Measurements from ENCODE around the gene NSMCE1.
"Not testable (repeated sequence)": the region's sequence is repeated elsewhere in the genome, so short reads cannot be mapped to it uniquely, and the experiment has no call there.

Gene NSMCE1

DNA sequence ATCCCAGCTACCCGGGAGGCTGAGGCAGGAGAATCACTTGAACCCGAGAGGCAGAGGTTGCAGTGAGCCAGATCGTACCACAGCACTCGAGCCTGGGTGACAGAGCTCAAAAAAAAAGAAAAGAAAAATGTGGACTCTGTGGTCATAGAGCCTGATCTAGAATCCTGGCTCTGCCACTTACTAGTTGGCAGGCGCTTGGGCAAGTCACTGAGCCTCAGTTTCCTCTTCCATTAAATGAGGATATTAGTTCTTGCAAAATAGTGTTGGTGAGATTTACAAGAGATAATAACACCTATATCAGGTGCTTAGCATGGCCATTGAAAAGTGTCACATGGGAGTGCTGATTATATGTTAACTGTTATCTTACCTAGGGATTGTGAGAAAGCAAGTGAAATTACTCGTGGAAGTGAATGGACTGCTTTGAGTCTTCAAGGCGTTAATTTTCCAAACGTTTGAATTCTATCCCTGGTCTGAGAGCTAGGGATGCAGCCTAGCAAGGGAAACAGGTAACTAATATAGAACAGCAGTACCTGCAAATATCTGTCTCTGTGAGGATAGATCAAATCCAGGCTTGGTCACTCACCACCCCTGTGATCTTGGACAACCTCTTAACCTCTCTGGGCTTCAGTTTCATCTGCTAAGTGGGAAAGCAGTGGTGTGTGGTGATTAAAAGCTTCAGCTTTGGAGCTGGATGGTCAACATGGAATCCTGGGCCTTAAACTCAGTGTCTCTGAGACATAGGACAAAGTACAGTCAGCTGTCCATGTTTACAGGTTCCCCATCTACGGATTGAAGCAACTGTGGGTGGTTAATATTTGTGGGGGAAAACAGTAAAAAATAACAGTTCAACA lies 953 bp upstream of the NSMCE1 start:
- ATAC-seq: no peak

DNA sequence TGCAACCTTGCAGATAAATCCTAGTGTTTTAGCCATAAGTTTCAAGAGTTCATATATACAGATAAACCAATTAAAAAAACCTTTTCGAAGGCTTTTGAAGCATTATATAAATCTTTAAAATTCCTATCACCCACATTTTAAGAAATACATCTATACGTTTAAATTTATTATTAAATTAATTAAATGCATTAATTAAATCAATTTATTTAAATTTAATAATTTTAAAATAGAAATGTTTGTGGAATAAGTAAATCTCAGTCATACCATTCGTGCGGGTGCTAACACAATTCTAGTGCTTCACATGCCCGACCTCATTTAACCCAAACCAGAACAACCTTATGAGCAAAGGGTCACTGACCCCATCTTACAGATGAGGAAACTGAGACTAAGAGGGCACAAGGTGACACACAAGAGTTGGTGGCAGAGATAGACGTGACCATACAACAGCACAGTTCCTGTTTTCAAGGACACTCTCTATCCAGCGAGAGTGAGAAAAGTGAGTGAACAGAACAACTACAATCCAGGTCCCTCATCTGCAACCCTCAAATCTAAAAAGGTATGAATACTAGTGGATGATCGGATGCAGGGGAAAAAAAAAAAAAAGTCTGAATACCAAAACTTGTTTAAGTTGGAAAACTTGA lies 1.4 kb downstream of the NSMCE1 start:
- no peak for ATAC-seq

DNA sequence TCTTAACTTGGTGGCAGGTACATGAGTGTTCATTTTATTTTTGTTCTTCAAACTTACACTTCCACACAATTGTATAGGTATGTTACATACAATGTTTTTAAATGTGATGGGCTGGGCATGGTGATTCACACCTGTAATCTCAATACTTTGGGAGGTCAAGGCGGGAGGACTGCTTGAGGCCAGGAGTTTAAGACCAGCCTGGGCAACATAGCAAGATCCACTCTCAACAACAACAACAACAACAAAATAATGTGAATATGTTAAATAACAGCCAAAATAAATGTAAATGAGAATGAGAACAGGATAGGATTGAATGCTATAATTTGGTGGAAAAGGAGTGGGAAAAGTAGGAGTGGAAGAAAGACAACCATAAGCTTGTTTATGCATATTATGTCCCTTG lies 2.6 kb downstream of the NSMCE1 start:
- no peak for ATAC-seq

DNA sequence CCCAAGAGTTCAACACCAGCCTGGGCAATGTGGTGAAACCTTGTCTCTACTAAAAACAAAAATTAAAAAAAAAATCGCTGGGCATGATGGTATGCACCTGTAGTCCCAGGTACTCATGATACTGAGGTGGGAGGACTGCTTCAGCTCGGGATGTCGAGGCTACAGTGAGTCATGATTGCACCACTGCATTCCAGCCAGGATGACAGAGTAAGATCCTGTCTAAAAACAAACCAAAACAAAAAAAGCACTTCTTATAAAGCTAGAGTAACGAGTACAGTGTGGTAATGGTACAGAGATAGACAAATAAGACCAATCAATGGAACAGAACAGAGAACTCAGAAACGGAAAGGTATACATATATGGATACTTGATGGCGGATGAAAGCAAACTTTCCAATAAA lies 4.4 kb downstream of the NSMCE1 start:
- no peak for ATAC-seq

DNA sequence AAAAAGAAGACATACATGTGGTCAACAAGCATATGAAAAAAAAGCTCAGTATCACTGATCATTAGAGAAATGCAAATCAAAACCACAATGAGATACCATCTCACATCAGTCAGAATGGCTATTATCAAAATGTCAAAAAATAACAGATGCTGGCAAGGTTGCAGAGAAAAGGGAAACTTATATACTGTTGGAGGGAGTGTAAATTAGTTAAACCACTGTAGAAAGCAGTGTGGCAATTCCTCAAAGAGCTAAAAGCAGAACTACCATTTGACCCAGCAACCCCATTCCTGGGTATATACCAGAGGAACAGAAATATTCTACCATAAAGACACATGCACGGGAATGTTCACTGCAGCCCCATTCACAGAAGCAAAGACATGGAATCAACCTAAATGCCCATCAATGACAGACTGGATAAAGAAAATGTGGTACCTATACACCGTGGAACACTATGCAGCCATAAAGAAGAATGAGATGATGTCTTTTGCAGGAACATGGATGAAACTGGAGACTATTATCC lies 5.6 kb downstream of the NSMCE1 start:
- not testable (repeated sequence) for ATAC-seq

DNA sequence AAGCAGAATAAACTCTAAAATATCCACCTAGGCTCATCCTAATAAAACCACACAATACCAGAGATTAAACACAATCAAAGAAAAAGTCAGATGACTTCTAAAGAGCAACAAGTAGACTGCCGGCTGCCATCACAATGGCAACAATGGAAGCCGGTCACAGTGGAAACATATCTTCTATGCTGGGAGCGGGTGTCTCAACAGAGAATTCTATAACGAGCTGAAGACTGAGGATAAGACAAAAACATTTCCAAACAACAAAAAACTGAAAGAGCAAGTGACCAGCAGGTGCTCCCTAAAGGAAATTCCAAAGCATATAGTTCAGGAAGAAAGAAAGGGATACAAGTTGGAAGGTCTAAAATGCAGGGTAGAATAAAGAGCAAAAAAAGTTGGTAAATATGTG lies 8.9 kb downstream of the NSMCE1 start:
- no peak for ATAC-seq

DNA sequence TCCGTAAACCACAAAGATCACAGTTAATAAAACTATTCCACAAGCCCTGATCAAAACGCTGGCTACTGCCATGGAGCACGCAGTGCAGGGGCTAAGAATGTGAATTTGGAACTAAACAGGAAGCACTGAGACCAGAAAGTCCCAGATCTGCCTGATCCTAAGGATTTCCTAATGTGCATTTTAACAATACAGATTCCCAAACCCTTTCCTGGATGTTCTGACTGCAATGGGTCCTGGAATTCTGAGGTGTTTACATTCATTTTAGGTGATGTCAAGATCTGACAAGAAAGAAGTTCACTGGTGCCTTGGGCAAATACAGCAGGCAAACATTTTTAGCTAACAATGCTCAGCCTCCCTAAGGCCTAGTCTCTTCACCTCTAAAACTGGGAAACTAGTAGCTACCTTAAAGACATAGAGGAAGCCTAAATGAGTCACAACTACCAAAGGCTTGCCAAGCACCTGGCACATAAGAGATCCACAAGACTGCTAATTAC lies 10.3 kb downstream of the NSMCE1 start:
- ATAC-seq: no peak

DNA sequence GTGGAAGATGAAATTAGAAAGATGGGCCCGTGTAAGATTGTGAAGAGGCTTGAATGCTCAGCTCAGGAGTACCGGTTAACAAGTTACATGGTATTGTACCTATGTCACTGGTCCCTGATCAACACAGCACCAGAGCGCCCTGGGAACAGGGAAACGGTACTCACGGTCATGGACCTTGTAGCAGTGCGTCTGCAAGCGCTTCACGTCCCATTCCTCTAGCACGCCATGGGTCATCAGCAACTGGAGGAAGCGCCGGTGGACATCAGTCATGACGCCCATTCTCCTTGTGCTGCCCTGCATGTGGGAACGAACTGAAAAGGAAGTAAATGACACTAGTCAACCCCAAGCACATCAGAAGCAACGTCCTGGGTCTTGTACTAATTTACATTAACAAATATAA lies 11.3 kb downstream of the NSMCE1 start:
- ATAC-seq: no peak

DNA sequence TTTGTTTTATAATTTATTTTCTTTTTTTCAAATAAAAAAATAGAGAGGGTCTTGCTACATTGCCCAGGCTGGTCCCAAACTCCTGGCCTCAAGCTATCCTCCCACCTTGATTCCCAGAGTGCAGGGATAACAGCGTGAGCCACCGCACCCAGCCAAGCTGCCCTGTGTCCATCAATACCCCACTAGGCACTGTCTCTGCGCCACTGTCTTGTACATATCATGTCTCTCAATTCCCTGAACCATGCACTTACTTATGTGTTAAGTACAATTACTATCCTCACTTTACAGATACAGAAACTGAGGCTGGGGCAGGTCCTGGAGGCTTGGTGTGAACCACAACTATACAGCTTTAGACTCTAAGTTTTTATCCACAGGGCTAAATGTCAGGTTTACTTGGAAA lies 11.7 kb downstream of the NSMCE1 start:
- ATAC-seq: no peak

DNA sequence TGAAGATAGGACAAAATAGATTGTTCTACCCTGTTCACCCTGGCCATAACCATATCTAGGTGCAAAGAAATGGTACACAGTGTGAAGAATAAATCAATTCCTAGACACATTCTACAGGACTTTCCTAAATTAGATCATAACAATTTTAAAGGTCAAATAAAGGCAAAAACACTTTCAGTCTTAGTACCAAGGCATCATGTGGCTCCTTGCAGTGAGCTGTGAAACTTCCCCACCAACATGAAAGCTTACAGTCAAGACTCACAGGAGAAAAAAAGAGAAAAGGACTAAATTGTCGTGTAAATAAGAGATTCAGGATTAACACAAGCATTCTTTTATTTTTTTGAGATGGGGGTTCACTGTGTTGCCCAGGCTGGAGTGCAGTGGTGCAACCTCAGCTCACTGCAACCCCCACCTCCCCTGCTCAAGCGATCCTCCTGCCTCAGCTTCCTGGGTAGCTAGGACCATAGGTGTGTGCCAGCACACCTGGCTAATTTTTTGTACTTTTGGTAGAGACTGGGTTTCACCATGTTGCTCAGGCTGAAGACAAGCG lies 14.2 kb downstream of the NSMCE1 start:
- peak; percentile 80 to 83 for ATAC-seq

DNA sequence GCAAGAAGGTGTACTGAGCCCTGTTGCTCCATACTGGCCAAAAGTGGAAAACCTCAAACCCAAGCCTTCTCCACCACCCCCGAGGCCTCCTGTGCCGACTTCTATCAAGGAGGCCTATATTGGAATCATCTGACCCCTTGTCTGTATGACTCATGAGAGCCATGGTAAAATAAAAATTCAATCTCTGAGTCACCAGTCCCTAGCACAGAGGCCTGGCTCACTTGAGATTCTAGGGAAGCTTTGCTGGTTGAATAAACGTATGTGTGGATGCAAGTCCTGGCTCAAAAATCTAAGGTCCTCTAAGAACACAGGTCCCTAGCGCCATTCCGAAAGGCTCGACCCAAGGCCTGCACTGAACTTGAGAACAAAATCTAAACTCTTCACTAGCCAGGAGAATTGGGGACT lies 15.0 kb downstream of the NSMCE1 start:
- peak; percentile 41 to 55 for ATAC-seq

DNA sequence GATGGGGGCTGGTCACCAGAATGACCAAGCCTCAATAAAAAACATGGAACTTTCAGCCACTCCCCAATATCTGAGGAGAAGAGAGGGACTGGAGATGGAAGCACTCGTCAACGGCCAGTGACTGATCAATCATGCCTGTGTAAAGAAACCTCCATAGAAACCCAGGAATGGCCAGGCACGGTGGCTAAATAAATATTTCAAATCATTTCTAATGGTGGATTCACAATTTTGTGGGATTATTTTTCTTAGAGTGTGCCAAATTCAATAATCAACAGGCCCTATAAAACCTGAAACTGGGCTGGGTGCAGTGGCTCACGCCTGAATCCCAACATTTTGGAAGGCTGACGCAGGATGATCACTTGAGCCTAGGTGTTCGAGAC lies 16.4 kb downstream of the NSMCE1 start:
- ATAC-seq: no peak

DNA sequence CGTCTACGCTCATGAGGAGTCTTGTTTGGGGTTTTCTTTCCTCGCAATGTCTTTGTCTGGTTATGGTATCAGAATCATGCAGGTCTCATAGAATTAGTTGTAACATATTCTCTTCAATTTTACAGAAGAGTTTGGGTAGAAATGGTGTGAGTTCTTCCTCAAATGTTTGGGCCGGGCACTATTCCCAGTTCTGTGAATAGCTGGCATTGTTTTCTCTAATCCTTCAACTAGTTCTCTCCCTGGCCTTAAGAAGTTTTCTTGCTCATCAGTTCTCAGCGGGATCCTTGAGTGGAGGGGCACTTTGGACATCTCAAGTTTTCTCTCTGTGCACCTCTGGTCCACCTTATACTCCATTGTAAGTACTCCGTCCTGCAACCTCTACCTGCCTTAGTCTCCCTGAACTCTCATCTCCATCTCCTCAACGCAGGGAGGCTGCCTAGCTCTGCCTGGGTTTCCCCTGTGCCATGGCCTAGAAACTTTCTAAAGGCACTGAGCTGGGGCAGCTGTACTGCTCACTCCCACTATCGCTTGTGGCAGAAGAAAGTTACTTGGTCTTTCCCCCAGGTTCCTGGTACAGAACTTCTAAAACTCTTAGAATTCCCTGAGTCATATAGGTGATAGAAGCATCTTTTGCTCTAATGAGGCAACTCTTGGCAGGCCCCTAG lies 16.9 kb downstream of the NSMCE1 start:
- peak; percentile 8 to 18 for ATAC-seq

DNA sequence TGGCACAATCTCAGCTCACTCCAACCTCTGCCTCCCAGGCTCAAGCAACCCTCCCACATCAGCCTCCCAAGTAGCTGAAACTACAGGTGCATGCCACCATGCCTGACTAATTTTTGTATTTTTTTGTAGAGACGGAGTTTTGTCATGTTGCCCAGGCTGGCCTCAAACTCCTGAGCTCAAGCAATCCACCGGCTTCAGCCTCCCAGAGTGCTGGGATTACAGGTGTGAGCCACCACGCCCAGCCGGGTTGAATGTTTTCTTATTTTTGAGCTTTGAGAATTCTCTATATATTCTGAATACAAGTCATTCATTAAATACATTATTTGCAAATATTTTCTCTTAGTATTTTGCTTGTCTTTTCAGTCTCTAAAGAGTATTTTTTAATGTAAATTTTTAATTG lies 19.7 kb downstream of the NSMCE1 start:
- not testable (repeated sequence) for ATAC-seq

DNA sequence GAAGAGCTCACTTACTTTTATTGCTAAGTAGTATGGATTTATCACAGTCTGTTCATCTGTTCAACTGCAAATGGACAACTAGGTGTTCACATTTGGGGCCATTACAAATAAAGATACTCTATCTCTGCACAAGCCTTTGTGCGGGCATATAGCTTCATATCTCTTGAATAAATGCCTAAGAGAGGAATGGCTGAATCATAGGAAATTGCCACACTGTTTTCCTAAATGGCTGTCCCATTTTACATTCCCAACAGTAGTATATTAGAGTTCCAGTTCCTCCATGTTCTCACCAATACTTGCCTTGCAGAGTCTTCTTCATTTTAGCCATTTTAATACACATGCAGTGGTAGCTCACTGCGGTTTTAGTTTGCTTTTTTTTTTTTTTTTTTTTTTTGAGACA lies 20.5 kb downstream of the NSMCE1 start:
- ATAC-seq: no peak

DNA sequence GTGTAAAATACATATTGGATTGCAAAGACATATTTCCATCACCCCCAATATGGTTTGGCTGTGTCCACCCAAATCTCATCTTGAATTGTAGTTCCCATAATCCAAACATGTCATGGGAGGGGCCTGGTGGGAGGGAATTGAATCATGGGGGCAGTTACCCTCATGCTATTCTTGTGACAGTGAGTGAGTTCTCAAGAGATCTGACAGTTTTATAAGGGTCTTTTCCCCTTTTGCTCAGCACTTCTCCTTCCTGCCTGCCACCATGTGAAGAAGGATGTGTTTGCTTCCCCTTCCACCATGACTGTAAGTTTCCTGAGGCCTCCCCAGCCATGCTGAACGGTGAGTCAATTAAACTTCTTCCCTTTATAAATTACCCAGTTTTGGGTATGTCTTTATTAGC lies 21.5 kb downstream of the NSMCE1 start:
- not testable (repeated sequence) for ATAC-seq

DNA sequence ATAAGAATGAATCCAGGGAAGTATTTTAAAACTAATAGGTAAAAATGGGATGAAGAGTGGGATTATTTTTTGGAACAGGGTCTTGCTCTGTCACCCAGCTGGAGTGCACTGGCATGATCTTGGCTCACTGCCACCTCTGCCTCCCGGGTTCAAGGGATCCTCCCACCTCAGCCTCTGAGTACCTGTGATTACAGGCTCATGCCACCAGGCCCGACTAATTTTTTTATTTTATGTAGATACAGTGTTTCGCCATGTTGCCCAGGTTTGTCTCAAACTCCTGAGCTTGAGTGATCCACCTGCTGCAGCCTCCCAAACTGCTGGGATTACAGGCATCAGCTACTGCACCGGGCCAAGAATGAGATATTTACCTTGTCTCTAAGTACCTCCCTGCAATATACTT lies 22.1 kb downstream of the NSMCE1 start:
- ATAC-seq: no peak

DNA sequence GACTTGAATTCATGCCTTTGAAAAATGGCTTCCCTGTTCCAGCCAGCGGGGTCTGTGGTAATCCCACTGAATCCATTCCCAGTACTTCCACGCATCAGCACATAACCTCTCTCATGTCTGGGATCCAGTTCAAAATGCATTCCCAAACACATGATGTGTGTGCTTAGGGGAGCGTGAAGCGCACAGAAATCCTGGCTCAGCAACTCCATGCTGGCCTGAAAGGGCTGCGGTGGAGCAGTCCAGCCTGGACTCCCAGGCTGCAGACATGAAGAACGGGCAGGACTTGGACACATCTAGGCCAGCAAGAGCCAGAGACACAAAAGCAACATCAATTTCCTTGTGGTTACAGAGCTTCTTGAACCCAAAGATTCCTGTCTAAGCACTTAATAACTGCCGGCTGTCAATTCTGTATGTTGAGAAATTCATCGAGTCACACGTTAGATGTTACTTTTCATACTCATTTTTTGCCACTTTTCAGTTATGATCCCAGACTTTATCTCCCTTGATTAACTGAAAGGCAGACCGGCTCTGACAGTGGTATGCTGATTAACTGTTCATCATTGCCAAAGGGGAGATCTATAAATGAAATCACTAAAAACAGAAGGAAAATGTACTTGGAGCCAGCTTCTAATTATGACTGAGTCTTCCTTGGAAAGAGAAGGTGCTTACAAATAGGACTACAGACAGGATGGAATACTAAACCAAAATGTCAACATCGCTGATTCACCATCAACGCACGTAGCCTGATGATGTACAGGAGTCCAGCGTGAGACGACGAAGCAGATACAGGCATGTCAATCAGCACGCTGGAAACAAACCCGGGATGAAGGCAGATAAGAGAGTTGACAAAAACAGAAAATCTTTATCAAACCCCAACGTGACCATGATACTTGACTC lies 23.0 kb downstream of the NSMCE1 start:
- ATAC-seq: peak; percentile 90 to 93

DNA sequence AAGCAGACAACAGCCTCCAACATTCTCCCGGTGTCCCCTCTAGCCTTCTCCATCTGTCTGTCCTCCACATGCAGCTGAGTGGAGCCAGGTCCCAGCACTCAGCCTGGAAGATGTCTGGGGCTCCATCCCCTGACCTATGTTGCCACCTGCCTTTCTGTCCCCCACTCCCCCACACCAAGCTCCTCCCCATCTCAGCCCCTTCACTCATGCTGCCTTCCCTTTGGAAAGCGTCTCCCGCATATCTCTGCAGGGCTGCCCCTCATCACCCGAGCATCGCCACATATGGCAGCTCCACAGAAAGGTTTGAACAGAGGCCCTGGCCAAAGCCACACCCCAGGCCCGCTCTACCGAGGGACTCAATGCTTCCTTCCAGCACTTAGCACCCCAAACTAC lies 24.2 kb downstream of the NSMCE1 start:
- no peak for ATAC-seq

DNA sequence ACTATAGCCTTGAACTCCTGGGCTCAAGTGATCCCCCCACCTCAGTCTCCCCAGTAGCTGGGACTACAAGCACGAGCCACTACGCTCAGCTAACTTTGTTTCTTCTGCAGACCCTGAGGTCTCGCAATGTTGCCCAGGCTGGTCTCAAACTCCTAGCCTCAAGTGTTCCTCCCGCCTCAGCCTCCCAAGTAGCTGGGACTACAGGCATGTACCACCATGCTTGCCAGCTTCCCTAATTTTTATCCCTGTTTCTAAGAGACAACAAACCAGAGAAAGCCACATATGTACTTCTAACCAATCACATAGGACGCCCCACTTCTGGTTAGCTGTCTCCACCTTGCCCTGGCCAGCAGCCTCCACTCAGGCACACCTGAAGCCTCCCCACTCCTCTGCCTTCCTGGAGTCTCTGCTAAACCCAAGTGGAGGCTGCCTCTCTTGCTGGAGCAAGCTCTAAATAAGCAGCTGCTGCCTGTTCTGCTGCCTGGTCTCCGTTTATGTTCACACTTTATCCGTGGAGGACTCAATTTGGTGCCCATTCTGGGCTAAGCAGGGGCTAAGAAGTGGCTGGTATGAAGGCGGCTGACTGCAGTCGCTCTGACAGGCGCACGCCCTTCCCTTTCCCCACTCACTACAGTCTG lies 24.7 kb downstream of the NSMCE1 start:
- no peak for ATAC-seq

DNA sequence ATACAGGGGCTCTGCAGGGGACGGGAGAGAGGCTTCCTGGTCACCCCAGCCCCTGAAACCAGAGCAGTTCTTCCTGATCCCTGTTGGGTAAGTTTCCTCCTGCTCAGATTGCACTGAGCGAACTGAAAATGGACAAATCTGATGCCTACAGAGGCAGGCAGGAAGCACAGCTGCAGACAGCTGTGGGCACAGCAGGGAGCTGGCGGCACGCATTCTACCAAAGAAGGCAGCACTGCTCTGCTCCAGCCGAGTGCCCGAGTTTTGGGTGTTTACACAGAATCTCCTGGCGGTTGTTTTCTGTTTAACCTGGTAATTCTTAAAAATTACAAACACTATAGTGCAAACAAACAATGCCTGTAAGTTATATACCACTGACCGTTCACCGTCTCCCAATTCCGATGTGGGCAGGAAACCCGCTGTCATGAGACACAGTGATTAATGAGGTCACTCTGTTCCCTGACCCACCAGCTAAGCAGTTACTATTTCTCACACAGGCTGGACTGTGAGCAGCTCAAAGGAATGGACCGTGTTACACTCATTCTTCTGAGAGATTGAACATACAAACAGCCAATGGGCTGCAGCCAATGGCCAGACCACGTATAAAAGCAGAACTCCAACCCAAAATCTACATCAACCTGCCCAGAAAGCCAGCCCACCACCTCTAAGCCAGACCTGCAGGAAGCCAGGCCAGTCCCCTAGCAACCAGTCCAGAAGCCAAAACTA lies 25.5 kb downstream of the NSMCE1 start:
- peak in 1 of 2 donors; percentile 11 for ATAC-seq

Data from activated CD4-positive, CD25-positive, alpha-beta regulatory T cell treated with anti-CD3 and anti-CD28 coated beads, Interleukin-2, amount 50 U/mL, for 24 hours (primary cell).